ENCODE results near the gene IL22RA1.

IL22RA1 gene

GRCh38 chr1:24165500-24165899, 22.6 kb upstream of the IL22RA1 start:
- no peak for DNase-seq

DNA sequence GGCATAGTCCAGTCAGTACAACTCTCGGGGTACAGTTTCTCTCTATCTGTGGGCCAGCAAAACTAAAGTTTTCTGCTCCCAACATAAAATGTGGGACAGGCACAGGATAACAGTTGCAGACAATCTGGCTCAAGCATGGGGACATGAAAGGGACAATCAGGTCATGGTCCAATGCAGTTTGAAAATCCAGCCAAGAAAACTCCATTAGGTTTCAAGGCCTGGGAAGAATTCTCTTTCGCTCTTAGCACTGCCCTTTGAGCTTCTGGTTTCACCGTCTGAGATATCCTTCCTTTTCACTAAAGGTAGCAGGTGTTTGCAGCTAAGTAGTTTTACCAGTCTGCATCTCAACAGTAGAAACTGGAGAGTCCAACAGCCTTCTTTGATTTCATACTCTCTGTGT, 21.1 kb upstream of the IL22RA1 start:
- no peak for DNase-seq

DNA sequence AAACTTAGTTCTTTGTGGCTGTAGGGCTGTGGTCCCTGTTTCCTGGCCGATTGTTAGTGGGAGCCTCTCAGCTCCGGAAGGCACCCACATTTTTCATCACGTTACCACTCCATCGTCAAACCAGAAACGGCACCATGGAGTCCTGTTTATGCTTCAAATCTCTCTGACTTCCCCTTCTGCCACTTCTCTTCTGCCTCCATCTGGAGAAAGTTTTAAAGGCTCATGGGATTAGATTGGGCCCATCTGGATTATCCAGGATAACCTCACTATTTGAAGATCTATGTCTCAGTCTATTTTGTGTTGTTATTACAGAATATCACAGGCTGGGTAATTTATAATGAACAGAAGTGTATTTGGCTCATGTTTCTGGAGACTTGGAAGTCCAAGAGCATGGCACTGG, 19.3 kb upstream of the IL22RA1 start:
- DNase-seq, result no peak

- DNase-seq, result no peak
Observed at GRCh38 chr1:24161270-24161669, 18.3 kb upstream of the IL22RA1 start.

- no peak for DNase-seq
Observed at GRCh38 chr1:24159366-24159765, 16.4 kb upstream of the IL22RA1 start.

- DNase-seq, result no peak
Observed at GRCh38 chr1:24157918-24158481, 15.1 kb upstream of the IL22RA1 start.

GRCh38 chr1:24156542-24157260, 13.8 kb upstream of the IL22RA1 start:
- no peak for DNase-seq

GRCh38 chr1:24155011-24155782, 12.3 kb upstream of the IL22RA1 start:
- DNase-seq, result peak in 1 of 2 donors; percentile 21

DNA sequence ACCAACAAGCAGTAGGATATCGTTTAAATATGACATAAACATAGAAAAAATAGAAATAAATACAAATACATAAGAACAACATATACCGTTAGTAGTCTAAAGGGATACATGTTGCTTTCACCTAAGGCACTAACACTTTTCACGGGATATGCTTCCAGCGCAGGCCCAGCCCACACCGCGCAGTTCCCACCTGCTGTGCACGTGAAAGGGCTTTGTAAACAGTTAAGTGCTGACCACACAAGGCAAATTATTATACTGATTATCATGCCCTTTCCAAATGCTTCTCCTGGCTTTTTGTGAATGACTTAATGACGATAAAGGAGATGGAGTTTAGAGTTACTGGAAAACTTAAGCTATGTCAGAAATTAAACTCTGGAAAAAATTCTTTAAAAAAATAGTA, 11.3 kb upstream of the IL22RA1 start:
- DNase-seq, result no peak

- no peak for DNase-seq
Observed at GRCh38 chr1:24152631-24153494, 9.9 kb upstream of the IL22RA1 start.

GRCh38 chr1:24151175-24151533, 8.2 kb upstream of the IL22RA1 start:
- DNase-seq, result peak in 1 of 2 donors; percentile 9

GRCh38 chr1:24150234-24151174, 7.6 kb upstream of the IL22RA1 start:
- DNase-seq, result peak; percentile 94 to 96

GRCh38 chr1:24149866-24150233, 6.9 kb upstream of the IL22RA1 start:
- DNase-seq, result peak; percentile 61 to 65

DNA sequence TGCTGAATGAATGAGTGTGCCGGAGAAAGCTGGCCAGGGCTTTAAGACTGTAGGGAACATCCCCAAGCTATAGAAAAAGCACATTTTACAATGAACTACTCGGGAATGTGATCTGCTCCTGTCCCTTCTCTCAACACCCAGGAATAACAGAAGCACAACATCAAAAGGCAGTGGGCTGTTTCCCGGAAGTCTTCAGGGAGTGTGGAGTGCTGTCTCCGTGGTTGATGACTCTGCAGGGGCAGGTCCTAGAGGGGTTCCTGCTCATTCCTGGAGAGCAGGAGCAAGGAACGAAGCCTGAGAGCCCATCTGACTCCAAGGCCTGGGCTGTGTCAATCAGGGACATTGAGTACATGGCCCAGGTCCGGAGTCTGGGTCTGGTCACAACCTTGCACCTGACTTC, 4.9 kb upstream of the IL22RA1 start:
- DNase-seq, result no peak

DNA sequence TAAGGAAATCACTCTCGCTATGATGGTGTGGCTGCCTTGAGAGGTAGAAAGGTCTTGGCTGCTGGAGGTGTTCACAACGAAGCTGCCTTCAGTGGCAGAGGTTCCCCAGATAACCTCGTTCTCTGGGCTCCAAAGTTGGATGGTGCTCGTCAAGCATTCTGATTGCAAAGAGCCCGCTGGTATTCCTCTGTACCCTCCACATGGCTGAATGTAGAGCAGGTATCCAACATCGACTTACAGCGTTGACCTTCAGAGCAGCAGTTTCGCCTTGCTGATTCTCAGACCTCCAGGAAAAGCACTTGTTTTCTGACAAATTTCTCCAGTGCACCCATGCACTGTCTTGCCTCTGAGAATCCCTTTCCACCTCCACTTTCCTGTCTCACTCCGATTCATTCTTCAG, 4.3 kb upstream of the IL22RA1 start:
- DNase-seq, result no peak

- no peak for DNase-seq
Observed at GRCh38 chr1:24141311-24141997, 1.5 kb downstream of the IL22RA1 start.

GRCh38 chr1:24140741-24141181, 2.2 kb downstream of the IL22RA1 start:
- DNase-seq, result no peak

DNA sequence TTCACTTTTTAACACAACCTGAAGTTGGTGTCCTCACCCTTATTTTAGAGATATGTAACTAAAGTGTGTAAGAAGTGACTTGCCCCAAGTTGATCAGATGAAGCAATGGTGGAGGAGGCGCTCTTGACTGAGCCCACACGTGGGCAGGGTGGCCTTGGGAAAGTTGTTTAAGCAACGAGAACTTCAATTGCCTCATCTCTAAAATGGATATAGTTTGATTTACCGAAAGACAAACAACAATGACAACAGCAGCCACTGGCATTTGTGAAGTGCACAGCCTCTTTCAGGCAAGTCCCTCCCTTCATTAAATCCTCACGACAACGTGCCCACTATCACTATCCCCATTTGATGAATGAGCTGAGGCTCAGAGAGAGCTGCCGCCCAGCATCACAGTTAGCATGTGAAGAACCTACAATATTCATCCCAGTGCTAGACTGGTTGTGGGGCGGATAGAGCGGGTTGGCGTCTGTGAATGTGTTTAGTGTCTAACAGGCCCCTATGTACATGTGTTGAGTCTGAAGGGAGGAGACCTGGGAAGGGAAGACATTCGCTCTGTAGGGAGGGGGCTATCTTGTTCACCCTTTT, 3.0 kb downstream of the IL22RA1 start:
- DNase-seq, result no peak

- no peak for DNase-seq
Observed at GRCh38 chr1:24139222-24139489, 3.8 kb downstream of the IL22RA1 start.

DNA sequence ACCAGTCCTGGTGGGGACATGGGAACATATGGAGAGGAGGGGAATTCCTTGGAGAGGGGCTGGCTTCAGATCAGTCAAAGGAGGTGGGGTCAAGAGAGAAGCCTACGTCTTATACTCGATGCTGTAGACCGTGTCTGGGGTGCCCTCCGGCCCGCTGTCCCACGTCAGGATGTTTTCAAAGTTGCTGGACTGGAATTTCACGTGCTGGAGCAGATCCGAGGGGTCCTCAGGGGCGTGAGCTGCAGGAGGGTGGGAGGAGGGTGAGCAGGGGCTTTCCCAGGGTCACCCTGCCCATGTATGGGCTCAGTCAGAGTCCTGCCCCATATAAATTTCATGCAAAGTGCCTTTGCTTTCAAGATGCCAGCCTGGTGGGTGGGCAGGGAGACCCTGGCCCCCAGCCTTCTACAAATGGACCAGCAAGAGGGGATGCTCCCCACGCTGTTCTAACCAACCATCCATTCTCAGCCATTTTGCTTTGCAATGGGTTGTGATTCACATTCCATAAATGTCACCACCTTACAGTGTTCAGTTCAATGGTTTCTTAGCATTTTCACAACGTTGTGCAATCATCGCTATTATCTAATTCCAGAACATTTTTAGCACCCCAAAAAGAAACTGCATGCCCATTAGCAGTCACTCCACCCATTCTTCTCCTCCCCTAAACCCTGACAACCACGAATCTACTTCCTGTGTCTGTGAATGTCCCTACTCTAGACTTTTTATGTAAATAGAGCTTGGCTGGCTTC, 4.3 kb downstream of the IL22RA1 start:
- no peak for DNase-seq
